A673 (cell line): ENCODE results near the gene PANX2. TPM values are rescaled to one million over a fixed set of nuclear protein-coding genes. Genes with fewer than 3 reads are reported as not detected.

ENCODE experiments used
- BruUV-seq: library from RNA; stranded (reverse); fragments of 400-500 nt; replicated peaks from 2 replicates; lab custom pipeline; 2021; lab: Mats Ljungman, UMichigan
- CTCF ChIA-PET: fragments of 300-600 bp; sonication (Branson Sonifier 250); formaldehyde crosslinking; loops from one replicate; lab custom pipeline; 2022; ENCODE audit warnings: antibody characterized with exemption; lab: Charles Lee
- POLR2A ChIA-PET: fragments of 300-600 bp; sonication (Branson Sonifier 250); formaldehyde crosslinking; loops from one replicate; lab custom pipeline; 2022; ENCODE audit warnings: antibody characterized with exemption; ENCODE audit not compliant: low non-redundant PET; lab: Charles Lee
- DNase-seq: peaks from one replicate; pipeline ENCODE4 v3.0.0-alpha.2; 2015; ENCODE audit warnings: low spot score
- H3K27ac ChIP-seq: fragments of 200-600 bp; sonication (generic); 2 replicates; pipeline ENCODE4 v1.5.1; 2016; ENCODE audit warnings: mixed run types, low read depth, mild to moderate bottlenecking, mixed read lengths, antibody characterized with exemption, low read length; ENCODE audit not compliant: poor library complexity, severe bottlenecking
- H3K27me3 ChIP-seq: fragments of 200-600 bp; sonication (generic); replicated peaks from 2 replicates; pipeline ENCODE4 v1.6.1; 2017; ENCODE audit warnings: mixed run types, low read depth, mild to moderate bottlenecking, mixed read lengths, antibody characterized with exemption, low read length; ENCODE audit not compliant: insufficient read depth, poor library complexity
- H3K36me3 ChIP-seq: fragments of 200-600 bp; sonication (generic); 2 replicates; pipeline ENCODE4 v1.6.1; 2016; ENCODE audit warnings: mixed run types, mild to moderate bottlenecking, mixed read lengths, antibody characterized with exemption, low read length; ENCODE audit not compliant: insufficient read depth, poor library complexity, severe bottlenecking
- H3K4me1 ChIP-seq: fragments of 200-600 bp; sonication (generic); 2 replicates; pipeline ENCODE4 v1.6.1; 2017; ENCODE audit warnings: mixed run types, mild to moderate bottlenecking, mixed read lengths, antibody characterized with exemption, low read length; ENCODE audit not compliant: insufficient read depth, poor library complexity, severe bottlenecking
- H3K4me3 ChIP-seq: fragments of 200-600 bp; sonication (generic); 2 replicates; pipeline ENCODE4 v1.5.1; 2016; ENCODE audit warnings: low read depth, mixed run types, mild to moderate bottlenecking, mixed read lengths, low read length; ENCODE audit not compliant: poor library complexity, severe bottlenecking
- H3K9me3 ChIP-seq: fragments of 200-600 bp; sonication (generic); 2 replicates; pipeline ENCODE4 v1.6.1; 2016; ENCODE audit warnings: mixed run types, low read depth, mild to moderate bottlenecking, mixed read lengths, antibody characterized with exemption, low read length; ENCODE audit not compliant: poor library complexity, severe bottlenecking
- CTCF ChIP-seq: fragments of 300-800, 200-600 bp; sonication (generic); conservative IDR thresholded peaks from 2 replicates; pipeline ENCODE4 v1.5.1; 2017; ENCODE audit warnings: low read depth, mild to moderate bottlenecking, antibody characterized with exemption, low read length, moderate library complexity, mixed read lengths
- EZH2 ChIP-seq: fragments of 200-600 bp; sonication (generic); IDR thresholded peaks from 2 replicates; pipeline ENCODE4 v1.6.1; 2017; ENCODE audit warnings: borderline replicate concordance, low read depth, mild to moderate bottlenecking, mixed read lengths, antibody characterized with exemption, low read length; ENCODE audit not compliant: poor library complexity, severe bottlenecking
- intact Hi-C: fragments of 100-400 bp; cut with micrococcal nuclease; formaldehyde crosslinking; loops from one replicate; pipeline ENCODE4 v1.10.0; 2022; ENCODE audit not compliant: unreplicated experiment
- total RNA-seq: library from RNA; stranded (reverse); gene quantifications from 2 replicates; pipeline ENCODE4 v1.2.3, GENCODE V29; 2021

The PANX2 gene
- total RNA-seq, 1 experiment from 2014 or later: 7.6 TPM

- ChIA-PET CTCF (no interaction called here), POLR2A (no interaction called here)
- Histone ChIP-seq H3K27ac (peak overlapping the region; percentile 83), H3K9me3 (no peaks in the 10 kb centered on the region), H3K36me3 (peaks cover 1% of the 10 kb centered on the region), H3K4me3 (peak overlapping the region; percentile 84), H3K27me3 (no peaks in the 10 kb centered on the region), H3K4me1 (no peaks in the 10 kb centered on the region)
- intact Hi-C loops: no loop called here
- TF ChIP-seq EZH2 (no peak), CTCF (no peak)
- BruUV-seq: no TSS peak
- DNase-seq: no peak
Observed at GRCh38 chr22:50186181-50186714, 15.7 kb downstream of the PANX2 start.

- CTCF ChIA-PET: interaction anchor here (0.6 kb wide), 1 partner anchor 119 kb away, joined by 3 read pairs; no protein-coding TSS in a partner anchor
- no peaks in the 10 kb centered on the region for H3K4me1 ChIP-seq
- intact Hi-C loops: no loop called here
- DNase-seq: peak; percentile 34
- H3K27me3 ChIP-seq: no peaks in the 10 kb centered on the region
- BruUV-seq: TSS peak; percentile 21
- peak overlapping the region; percentile 84 for H3K4me3 ChIP-seq
- H3K9me3 ChIP-seq: no peaks in the 10 kb centered on the region
- POLR2A ChIA-PET: no interaction called here
- H3K36me3 ChIP-seq: peaks cover 8% of the 10 kb centered on the region
- peak overlapping the region; percentile 83 for H3K27ac ChIP-seq
- TF ChIP-seq EZH2: no peak
- TF ChIP-seq CTCF: no peak
Observed at GRCh38 chr22:50186761-50187523, 16.4 kb downstream of the PANX2 start.

DNA sequence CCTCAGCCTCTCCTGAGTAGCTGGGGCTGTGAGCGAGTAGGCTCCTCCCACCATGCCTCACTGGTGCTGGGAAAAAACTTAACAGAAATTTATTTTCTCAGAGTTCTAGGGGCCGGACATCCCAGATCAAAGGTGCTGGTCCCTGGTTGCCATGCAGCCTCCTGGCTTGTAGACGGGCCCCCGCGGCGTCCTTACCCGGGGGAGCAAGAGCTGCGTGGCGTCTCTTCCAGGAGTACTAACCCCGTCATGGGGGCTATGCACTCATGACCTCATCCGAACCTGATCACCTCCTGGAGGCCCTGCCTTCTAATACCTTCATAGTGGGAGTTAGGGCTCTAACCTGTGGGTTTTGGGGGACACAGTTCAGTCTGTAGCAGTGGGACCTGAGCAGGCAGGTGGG is 17.8 kb downstream of the PANX2 start:
- Histone ChIP-seq H3K36me3 (peaks cover 14% of the 10 kb centered on the region), H3K27me3 (no peaks in the 10 kb centered on the region), H3K9me3 (no peaks in the 10 kb centered on the region), H3K4me1 (no peaks in the 10 kb centered on the region), H3K4me3 (no peak overlapping the region), H3K27ac (no peak overlapping the region)
- BruUV-seq: no TSS peak
- intact Hi-C loops: no loop called here
- ChIA-PET CTCF (no interaction called here), POLR2A (interaction anchor here (0.6 kb wide), 1 partner anchor 402 kb away, joined by 3 read pairs; no protein-coding TSS in a partner anchor)
- TF ChIP-seq CTCF (no peak), EZH2 (no peak)
- DNase-seq: no peak
